ENCODE results near the gene D2HGDH.

Gene D2HGDH

DNA sequence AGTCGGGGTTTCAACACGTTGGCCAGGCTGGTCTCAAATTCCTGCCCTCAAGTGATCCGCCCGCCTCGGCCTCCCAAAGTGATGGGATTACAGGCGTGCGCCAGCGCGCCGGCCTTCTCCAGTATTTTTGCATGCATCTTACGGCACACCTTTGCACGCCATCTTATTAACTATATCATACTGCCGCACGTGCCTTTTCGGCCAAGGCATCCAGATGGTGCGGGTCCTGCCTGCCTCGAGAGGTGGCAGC, 33.4 kb upstream of the D2HGDH start:
- Histone ChIP-seq H3K4me2 (ENCODE audit: low read length, poor library complexity, severe bottlenecking) (peak overlapping the region; percentile 99), H3K36me3 (ENCODE audit: control insufficient read depth in 1 of 2, insufficient read depth in 2 of 2, low read depth in 1 of 2, low read length in 2 of 2) (peaks cover 12 to 13% of the 10 kb centered on the region in 2 experiments), H2BK15ac (ENCODE audit: low read depth, poor library complexity, severe bottlenecking) (no peak overlapping the region), H3K9ac (ENCODE audit: low read length) (peak overlapping the region; percentile 89), H4K8ac (ENCODE audit: low read length) (peak overlapping the region; percentile 66), H2BK12ac (ENCODE audit: low read length in 2 of 2) (no peak overlapping the region), H3K27me3 (ENCODE audit: control insufficient read depth in 1 of 2, insufficient read depth in 1 of 2, low read length in 2 of 2) (no peaks in the 10 kb centered on the region), H3K4me1 (ENCODE audit: control insufficient read depth, insufficient read depth, low read depth, low read length) (peaks cover 14% of the 10 kb centered on the region), H3K79me1 (replicated peaks; ENCODE audit: low read length, poor library complexity, severe bottlenecking) (peaks cover 22% of the 10 kb centered on the region), H3K4me3 (ENCODE audit: insufficient read depth in 1 of 2, low read depth in 1 of 2, low read length in 2 of 2) (peak overlapping the region; percentile 84 to 87), H3K27ac (ENCODE audit: low read length, poor library complexity, severe bottlenecking) (peak overlapping the region; percentile 17), H3K9me3 (ENCODE audit: control insufficient read depth, low read length) (no peaks in the 10 kb centered on the region), H3K18ac (ENCODE audit: low read depth in 1 of 2, low read length in 2 of 2) (peak overlapping the region; percentile 94 to 97), H2AK5ac (ENCODE audit: low read length, severe bottlenecking) (no peak overlapping the region), H4K91ac (ENCODE audit: low read length) (no peak overlapping the region), H3K14ac (ENCODE audit: low read length in 2 of 2) (no peak overlapping the region), H2BK120ac (ENCODE audit: low read depth, low read length) (no peak overlapping the region), H3K4ac (ENCODE audit: low read depth in 1 of 2, low read length in 2 of 2) (no peak overlapping the region), H2BK5ac (ENCODE audit: low read depth, low read length, poor library complexity, severe bottlenecking) (no peak overlapping the region), H2AFZ (ENCODE audit: low read depth, low read length) (no peak overlapping the region), H3K23ac (ENCODE audit: low read length in 2 of 2) (no peak overlapping the region)
- 3% methylated on average over 17 of the region's 17 CpGs for WGBS
- peak; percentile 84 for DNase-seq

DNA sequence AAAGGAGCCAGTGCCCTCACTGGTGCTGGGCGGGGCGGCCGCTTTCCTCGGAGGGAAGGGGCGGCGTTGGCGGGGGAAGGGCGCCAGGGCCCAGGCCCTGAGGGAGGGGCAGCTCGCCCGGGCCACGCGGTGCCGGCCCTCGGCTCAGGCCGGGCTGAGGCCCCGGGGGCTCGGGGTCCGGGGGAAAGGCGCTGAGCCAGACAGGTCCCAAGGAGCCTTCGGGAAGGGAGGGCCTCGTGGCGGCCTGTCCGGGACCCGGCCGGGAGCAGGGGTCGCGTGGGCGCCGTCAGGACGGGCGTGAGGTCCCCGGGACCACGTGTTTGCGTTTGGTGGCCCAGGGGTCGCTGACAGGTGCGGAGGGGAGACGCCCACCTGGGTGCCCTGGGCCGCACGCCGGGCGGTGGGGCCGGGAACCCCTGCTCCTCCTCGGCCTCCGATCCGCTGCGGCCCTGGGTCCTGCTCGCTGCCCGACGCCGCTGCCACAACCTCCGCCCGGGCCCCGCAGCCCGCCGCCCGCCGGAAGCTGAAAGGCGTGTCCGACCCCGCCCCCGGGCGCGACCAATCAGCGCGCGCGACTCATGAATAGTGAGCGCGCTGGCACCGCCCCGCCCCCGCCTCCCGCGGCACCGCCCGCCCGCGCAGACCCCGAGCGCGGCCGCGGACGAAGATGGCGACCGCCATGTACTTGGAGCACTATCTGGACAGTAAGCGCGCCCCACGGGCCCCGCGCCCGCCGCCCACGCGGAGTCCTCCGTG, 32.9 kb upstream of the D2HGDH start, which contains the start of gene ING5:
ING5 (plus strand) TSS at position 641 of the 756 bp plus-strand sequence; CDS start at position 668, 27 bp downstream.
- WGBS = under 1% methylated on average over 33 of the region's 96 CpGs
- peak within 1 kb of the TSS; percentile 82 for H4K8ac ChIP-seq (ENCODE audit: low read length)
- peak within 1 kb of the TSS; percentile 89 for H3K9ac ChIP-seq (ENCODE audit: low read length)

DNA sequence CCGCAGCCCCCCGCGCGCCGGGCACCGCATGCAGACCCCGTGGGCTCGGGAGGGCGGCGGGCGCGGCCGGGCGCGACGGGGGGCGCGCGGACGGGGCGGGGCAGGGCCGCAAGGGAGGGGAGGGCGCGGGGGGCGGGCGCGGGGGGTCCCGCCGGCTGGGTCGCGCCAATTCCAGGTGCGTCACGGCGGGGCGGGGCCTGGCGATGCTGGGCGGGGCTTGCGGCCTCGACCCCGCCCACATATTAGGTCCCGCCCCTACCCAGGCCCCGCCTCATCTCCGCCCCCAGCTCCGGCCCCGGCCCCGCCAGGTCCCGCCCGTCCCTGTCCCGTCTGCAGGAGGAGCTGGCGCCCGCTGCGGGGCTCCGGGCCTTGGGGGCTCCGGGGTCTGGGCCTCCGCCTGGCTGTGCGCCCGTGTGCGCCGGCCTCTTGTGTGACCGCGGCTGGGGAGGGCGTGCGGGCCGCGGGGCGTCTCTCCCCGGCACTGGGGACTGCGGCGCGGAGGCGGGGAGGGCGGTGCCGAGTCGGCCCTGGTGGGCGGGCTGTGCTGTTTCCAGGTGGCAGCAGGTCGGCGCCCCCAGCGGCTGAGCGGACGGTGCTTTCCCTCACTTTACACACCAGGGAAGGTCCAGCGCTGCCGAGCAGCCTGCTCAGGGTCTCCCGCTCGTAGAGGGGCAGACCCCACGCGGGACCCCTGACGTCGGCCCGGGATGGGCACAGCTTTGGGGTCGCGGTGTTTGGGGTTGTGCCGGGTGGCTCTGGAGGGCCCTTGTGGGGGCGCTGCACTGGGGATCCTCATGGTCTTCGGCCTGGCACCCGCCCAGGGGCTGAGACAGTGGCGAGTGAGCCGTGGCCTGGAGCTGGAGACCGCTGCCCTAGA, 32.0 kb upstream of the D2HGDH start:
- Histone ChIP-seq H3K14ac (ENCODE audit: low read length in 2 of 2) (peak overlapping the region; percentile 86 to 87), H4K8ac (ENCODE audit: low read length) (peak overlapping the region; percentile 82), H2AFZ (ENCODE audit: low read depth, low read length) (peak overlapping the region; percentile 53), H3K4ac (ENCODE audit: low read depth in 1 of 2, low read length in 2 of 2) (peak overlapping the region; percentile 80 to 81), H3K4me3 (ENCODE audit: insufficient read depth in 1 of 2, low read depth in 1 of 2, low read length in 2 of 2) (peak overlapping the region; percentile 87 to 94), H2BK5ac (ENCODE audit: low read depth, low read length, poor library complexity, severe bottlenecking) (peak overlapping the region; percentile 94), H2AK5ac (ENCODE audit: low read length, severe bottlenecking) (no peak overlapping the region), H3K4me1 (ENCODE audit: control insufficient read depth, insufficient read depth, low read depth, low read length) (peaks cover 14% of the 10 kb centered on the region), H2BK12ac (ENCODE audit: low read length in 2 of 2) (peak overlapping the region in 1 of 2 experiments; percentile 18), H3K23ac (ENCODE audit: low read length in 2 of 2) (no peak overlapping the region), H3K79me1 (replicated peaks; ENCODE audit: low read length, poor library complexity, severe bottlenecking) (peaks cover 25% of the 10 kb centered on the region), H3K4me2 (ENCODE audit: low read length, poor library complexity, severe bottlenecking) (peak overlapping the region; percentile 99), H3K9ac (ENCODE audit: low read length) (peak overlapping the region; percentile 85), H3K36me3 (ENCODE audit: control insufficient read depth in 1 of 2, insufficient read depth in 2 of 2, low read depth in 1 of 2, low read length in 2 of 2) (peaks cover 24% of the 10 kb centered on the region in 2 experiments), H3K18ac (ENCODE audit: low read depth in 1 of 2, low read length in 2 of 2) (peak overlapping the region; percentile 70 to 84), H3K27me3 (ENCODE audit: control insufficient read depth in 1 of 2, insufficient read depth in 1 of 2, low read length in 2 of 2) (no peaks in the 10 kb centered on the region), H2BK15ac (ENCODE audit: low read depth, poor library complexity, severe bottlenecking) (peak overlapping the region; percentile 83), H3K9me3 (ENCODE audit: control insufficient read depth, low read length) (peaks cover 4% of the 10 kb centered on the region), H4K91ac (ENCODE audit: low read length) (peak overlapping the region; percentile 75), H2BK120ac (ENCODE audit: low read depth, low read length) (peak overlapping the region; percentile 92), H3K27ac (ENCODE audit: low read length, poor library complexity, severe bottlenecking) (no peak overlapping the region)
- peak; percentile 76 for DNase-seq
- WGBS = 2% methylated on average over 56 of the region's 98 CpGs

More for the DNA sequence above, 32.9 kb upstream of the D2HGDH start, which contains the start of gene ING5:
- Histone ChIP-seq H3K27ac (ENCODE audit: low read length, poor library complexity, severe bottlenecking) (peak within 1 kb of the TSS; percentile 43), H3K4ac (ENCODE audit: low read depth in 1 of 2, low read length in 2 of 2) (peak within 1 kb of the TSS; percentile 81 to 87), H3K18ac (ENCODE audit: low read depth in 1 of 2, low read length in 2 of 2) (peak within 1 kb of the TSS; percentile 94 to 97), H3K23ac (ENCODE audit: low read length in 2 of 2) (no peak within 1 kb of the TSS), H3K4me2 (ENCODE audit: low read length, poor library complexity, severe bottlenecking) (peak within 1 kb of the TSS; percentile 99), H3K79me1 (replicated peaks; ENCODE audit: low read length, poor library complexity, severe bottlenecking) (peaks cover 23% of the 10 kb centered on the region), H3K14ac (ENCODE audit: low read length in 2 of 2) (peak within 1 kb of the TSS; percentile 86 to 91), H2BK120ac (ENCODE audit: low read depth, low read length) (peak within 1 kb of the TSS; percentile 92), H3K4me1 (ENCODE audit: control insufficient read depth, insufficient read depth, low read depth, low read length) (peaks cover 14% of the 10 kb centered on the region), H2AFZ (ENCODE audit: low read depth, low read length) (peak within 1 kb of the TSS; percentile 89), H2AK5ac (ENCODE audit: low read length, severe bottlenecking) (peak within 1 kb of the TSS; percentile 54), H3K36me3 (ENCODE audit: control insufficient read depth in 1 of 2, insufficient read depth in 2 of 2, low read depth in 1 of 2, low read length in 2 of 2) (peaks cover 17% of the 10 kb centered on the region in 2 experiments), H4K91ac (ENCODE audit: low read length) (peak within 1 kb of the TSS; percentile 77), H3K9me3 (ENCODE audit: control insufficient read depth, low read length) (peaks cover 2% of the 10 kb centered on the region), H2BK15ac (ENCODE audit: low read depth, poor library complexity, severe bottlenecking) (peak within 1 kb of the TSS; percentile 89), H2BK5ac (ENCODE audit: low read depth, low read length, poor library complexity, severe bottlenecking) (peak within 1 kb of the TSS; percentile 95), H2BK12ac (ENCODE audit: low read length in 2 of 2) (peak within 1 kb of the TSS; percentile 28 to 52), H3K4me3 (ENCODE audit: insufficient read depth in 1 of 2, low read depth in 1 of 2, low read length in 2 of 2) (peak within 1 kb of the TSS; percentile 87 to 94), H3K27me3 (ENCODE audit: control insufficient read depth in 1 of 2, insufficient read depth in 1 of 2, low read length in 2 of 2) (no peaks in the 10 kb centered on the region)
- DNase-seq = peak; percentile 90
